IMR-90 (cell line): Measurements from ENCODE around the gene PRDM9.
"Not testable (repeated sequence)": the region's sequence is repeated elsewhere in the genome, so short reads cannot be mapped to it uniquely, and the experiment has no call there.

Experiments used
- CEBPB ChIP-seq: IDR thresholded peaks from 2 replicates; pipeline ENCODE4 v1.6.1; 2012; ENCODE audit warnings: low read depth, low read length, improper control_type of control experiment
- CTCF ChIP-seq: conservative IDR thresholded peaks from 2 replicates; pipeline ENCODE4 v1.5.1; 2012; ENCODE audit warnings: mild to moderate bottlenecking, low read depth, low read length, improper control_type of control experiment
- MAFK ChIP-seq: IDR thresholded peaks from 2 replicates; pipeline ENCODE4 v1.6.1; 2012; ENCODE audit warnings: low read depth, low read length, improper control_type of control experiment
- MXI1 ChIP-seq: IDR thresholded peaks from 2 replicates; pipeline ENCODE4 v1.6.1; 2012; ENCODE audit warnings: low read depth, mild to moderate bottlenecking, low read length, moderate library complexity, borderline replicate concordance
- POLR2A ChIP-seq: IDR thresholded peaks from 2 replicates; pipeline ENCODE4 v1.6.1; 2012; ENCODE audit warnings: mild to moderate bottlenecking, low read depth, low read length

DNA sequence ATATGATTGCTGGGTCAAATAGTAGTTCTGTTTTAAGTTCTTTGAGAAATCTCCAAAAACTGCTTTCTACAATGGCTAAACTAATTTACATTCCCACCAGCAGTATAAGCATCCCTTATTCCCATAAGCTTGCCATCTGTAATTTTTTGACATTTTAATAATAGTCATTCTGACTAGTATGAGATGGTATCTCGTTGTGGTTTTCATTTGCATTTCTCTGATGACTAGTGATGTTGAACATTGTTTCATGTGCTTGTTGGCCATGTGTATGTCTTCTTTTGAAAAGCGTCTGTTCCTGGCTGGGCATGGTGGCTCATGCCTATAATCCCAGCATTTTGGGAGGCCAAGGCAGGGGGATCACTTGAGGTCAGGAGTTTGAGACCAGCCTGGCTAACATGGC lies 21.2 kb upstream of the PRDM9 start:
- TF ChIP-seq CTCF, MXI1, MAFK, POLR2A, CEBPB: not testable (repeated sequence)
